HCT116 (cell line): ENCODE results near the gene RBM33. TPM values are rescaled to one million over a fixed set of nuclear protein-coding genes. Genes with fewer than 3 reads are reported as not detected.

Experiments
- ATAC-seq: fragments of 200-7000 bp; cut with Tn5 transposase; 2 replicates; pipeline ENCODE4 v1.9.1; 2020; ENCODE audit warnings: mild to moderate bottlenecking, moderate library complexity
- BruUV-seq: library from RNA; stranded (reverse); fragments of 400-500 nt; replicated peaks from 2 replicates; lab custom pipeline; 2021; lab: Mats Ljungman, UMichigan
- CTCF ChIA-PET: fragments of 300-600 bp; sonication (Branson Sonifier 250); formaldehyde crosslinking; loops from one replicate; lab custom pipeline; 2021; ENCODE audit warnings: antibody characterized with exemption; lab: Charles Lee
- POLR2A ChIA-PET: fragments of 300-600, 350-600 bp; sonication (Branson Sonifier 250); formaldehyde crosslinking; loops from one replicate; lab custom pipeline; 2021; ENCODE audit warnings: antibody characterized with exemption; lab: Charles Lee
- RAD21 ChIA-PET, 2 experiments: fragments of 300-600 bp; sonication (Branson Sonifier 250); formaldehyde crosslinking; loops; one replicate each; lab custom pipeline; 2023; ENCODE audit warnings: low total read pairs in 2 of 2; ENCODE audit not compliant: uncharacterized antibody in 2 of 2, unreplicated experiment in 2 of 2, low non-redundant PET in 1 of 2; lab: Charles Lee
- DNase-seq: peaks from one replicate; pipeline ENCODE4 v3.0.0-alpha.2; 2010; ENCODE audit warnings: low read depth, low spot score
- H2AFZ ChIP-seq: fragments of 200-600 bp; shearing (Covaris generic), sonication (generic); 2 replicates; pipeline ENCODE4 v1.6.1; 2017; ENCODE audit warnings: low read depth, mixed run types, mixed read lengths, antibody characterized with exemption, low read length; ENCODE audit not compliant: poor library complexity, severe bottlenecking
- H3K27ac ChIP-seq: 2 replicates; pipeline ENCODE4 v1.5.1; 2012; ENCODE audit warnings: low read depth, low read length
- H3K27me3 ChIP-seq: fragments of 200-600 bp; sonication (generic); 2 replicates; pipeline ENCODE4 v1.6.1; 2016; ENCODE audit warnings: mixed run types, low read length, mixed read lengths; ENCODE audit not compliant: insufficient read depth
- H3K36me3 ChIP-seq, 2 experiments: fragments of 200-500 bp in 1 of 2; fragments of 200-600 bp in 1 of 2; sonication (Bioruptor generic) in 1 of 2; sonication (generic) in 1 of 2; 2 replicates each; pipeline versions ENCODE4 v1.5.1 to v1.6.1; 2014 to 2016; ENCODE audit warnings: low read length in 2 of 2, inconsistent platforms in 1 of 2, mixed read lengths in 1 of 2, mixed run types in 1 of 2; ENCODE audit not compliant: insufficient read depth in 2 of 2, control insufficient read depth in 1 of 2
- H3K4me1 ChIP-seq, 2 experiments: fragments of 200-600 bp in 1 of 2; sonication (generic) in 1 of 2; 2 replicates each; pipeline versions ENCODE4 v1.5.1 to v1.6.1; 2012 to 2017; ENCODE audit warnings: low read length in 2 of 2, inconsistent platforms in 1 of 2, mild to moderate bottlenecking in 1 of 2, mixed read lengths in 1 of 2, mixed run types in 1 of 2, moderate library complexity in 1 of 2; ENCODE audit not compliant: insufficient read depth in 2 of 2, control insufficient read depth in 1 of 2
- H3K4me2 ChIP-seq: fragments of 200-600 bp; sonication (generic); 2 replicates; pipeline ENCODE4 v1.6.1; 2017; ENCODE audit warnings: mixed run types, low read length, mixed read lengths
- H3K4me3 ChIP-seq, 2 experiments: fragments of 200-600 bp in 1 of 2; sonication (generic) in 1 of 2; replicated peaks in 1 of 2; 2 replicates each; pipeline ENCODE4 v1.5.1; 2011 to 2016; ENCODE audit warnings: low read length in 2 of 2, control low read depth in 1 of 2, low read depth in 1 of 2, mild to moderate bottlenecking in 1 of 2, mixed read lengths in 1 of 2, mixed run types in 1 of 2
- H3K79me2 ChIP-seq: fragments of 200-600 bp; sonication (generic); 2 replicates; pipeline ENCODE4 v1.6.1; 2017; ENCODE audit warnings: mild to moderate bottlenecking, mixed run types, low read length, moderate library complexity, mixed read lengths; ENCODE audit not compliant: insufficient read depth
- H3K9ac ChIP-seq: fragments of 200-600 bp; sonication (generic); 2 replicates; pipeline ENCODE4 v1.6.1; 2016; ENCODE audit warnings: low read length, mixed read lengths
- H3K9me2 ChIP-seq: fragments of 200-600 bp; sonication (generic), shearing (Covaris generic); 2 replicates; pipeline ENCODE4 v1.6.1; 2017; ENCODE audit warnings: mixed run types, mild to moderate bottlenecking, moderate library complexity; ENCODE audit not compliant: insufficient read depth
- H3K9me3 ChIP-seq, 2 experiments: fragments of 200-500 bp in 1 of 2; fragments of 200-600 bp in 1 of 2; sonication (Bioruptor generic) in 1 of 2; sonication (generic) in 1 of 2; 2 replicates each; pipeline ENCODE4 v1.6.1; 2014 to 2017; ENCODE audit warnings: low read length in 2 of 2, mixed read lengths in 2 of 2, inconsistent platforms in 1 of 2, low read depth in 1 of 2, mild to moderate bottlenecking in 1 of 2, mixed run types in 1 of 2, moderate library complexity in 1 of 2; ENCODE audit not compliant: control insufficient read depth in 1 of 2, insufficient read depth in 1 of 2
- H4K20me1 ChIP-seq: fragments of 200-600 bp; sonication (generic), shearing (Covaris generic); 2 replicates; pipeline ENCODE4 v1.6.1; 2017; ENCODE audit warnings: mixed run types, mild to moderate bottlenecking, moderate library complexity; ENCODE audit not compliant: insufficient read depth
- ATF3 ChIP-seq: IDR thresholded peaks from 2 replicates; pipeline ENCODE4 v1.6.1; 2012
- CEBPB ChIP-seq: IDR thresholded peaks from 2 replicates; pipeline ENCODE4 v1.6.1; 2012; ENCODE audit warnings: low read depth
- EZH2 ChIP-seq: fragments of 200-600 bp; sonication (generic); IDR thresholded peaks from 2 replicates; pipeline ENCODE4 v1.6.1; 2017; ENCODE audit warnings: antibody characterized with exemption, mixed run types
- EZH2phosphoT487 ChIP-seq: fragments of 200-600 bp; IDR thresholded peaks from 2 replicates; pipeline ENCODE4 v1.6.1; 2018; ENCODE audit warnings: antibody characterized with exemption, borderline replicate concordance
- FOSL1 ChIP-seq: IDR thresholded peaks from 2 replicates; pipeline ENCODE4 v1.6.1; 2012; ENCODE audit warnings: low read depth
- POLR2AphosphoS5 ChIP-seq: IDR thresholded peaks from 2 replicates; pipeline ENCODE4 v1.6.1; 2011; ENCODE audit warnings: mild to moderate bottlenecking, low read depth, low read length, moderate library complexity
- REST ChIP-seq: IDR thresholded peaks from 2 replicates; pipeline ENCODE4 v1.6.1; 2012; ENCODE audit warnings: low read depth
- SIN3A ChIP-seq: IDR thresholded peaks from 2 replicates; pipeline ENCODE4 v1.6.1; 2012; ENCODE audit warnings: low read depth
- TCF7L2 ChIP-seq: IDR thresholded peaks from 2 replicates; pipeline ENCODE4 v1.7.0; 2011; ENCODE audit warnings: borderline replicate concordance, inconsistent platforms; ENCODE audit not compliant: insufficient read depth, insufficient read length; ENCODE audit errors: extremely low read depth
- ZFX ChIP-seq: fragments of 450-650 bp; IDR thresholded peaks from 2 replicates; pipeline ENCODE4 v1.6.1; 2017
- ZNF274 ChIP-seq: fragments of 200-500 bp; sonication (Bioruptor generic); IDR thresholded peaks from 2 replicates; pipeline ENCODE4 v1.6.1; 2014; ENCODE audit warnings: mild to moderate bottlenecking, low read depth, low read length, inconsistent platforms
- intact Hi-C: fragments of 100-400 bp; cut with micrococcal nuclease; formaldehyde crosslinking; loops from 2 replicates; pipeline ENCODE4 v1.10.0; 2022
- total RNA-seq: library from RNA; stranded (reverse); gene quantifications from one replicate; pipeline ENCODE4 v1.2.1, GENCODE V29; 2021; ENCODE audit not compliant: unreplicated experiment

Gene RBM33
- total RNA-seq, 1 experiment from 2014 or later = 64.3 TPM

- peaks cover 2 to 36% of the 10 kb centered on the region in 2 experiments; a peak in 2 of 4 replicates for H3K36me3 ChIP-seq
- peak overlapping the region; percentile 98 for H3K27ac ChIP-seq
- intact Hi-C loops = no loop called here
- peak overlapping the region; percentile 91 to 95 for H3K4me3 ChIP-seq
- ATAC-seq (peak; percentile 65), DNase-seq (no peak)
- ChIA-PET RAD21 (no interaction called here), CTCF (interaction anchor here (1.1 kb wide), 1 partner anchor 14 kb away, joined by 3 read pairs; no protein-coding TSS in a partner anchor), POLR2A (no interaction called here)
- no peaks in the 10 kb centered on the region; the same call in 1 of the 2 replicates for H3K9me2 ChIP-seq
- peak overlapping the region; percentile 78 for H3K4me2 ChIP-seq
- peak overlapping the region; percentile 93 for H3K9ac ChIP-seq
- TF ChIP-seq ZFX = peak; percentile 89
- TF ChIP-seq ZNF274 = no peak
- no peak for TF ChIP-seq CEBPB
- H3K4me1 ChIP-seq = peaks cover 7 to 13% of the 10 kb centered on the region in 2 experiments; a peak in 2 of 4 replicates
- peaks cover 5 to 10% of the 10 kb centered on the region in 2 experiments; a peak in 2 of 4 replicates for H3K9me3 ChIP-seq
- peaks cover 59% of the 10 kb centered on the region for H3K79me2 ChIP-seq
- H4K20me1 ChIP-seq = no peaks in the 10 kb centered on the region
- no peak overlapping the region for H2AFZ ChIP-seq
- H3K27me3 ChIP-seq = no peaks in the 10 kb centered on the region
- no TSS peak for BruUV-seq
Observed at GRCh38 chr7:155644971-155645509, 579 bp downstream of the RBM33 start.

- Histone ChIP-seq H3K9ac (peak overlapping the region; percentile 93), H3K36me3 (peaks cover 2 to 36% of the 10 kb centered on the region in 2 experiments; a peak in 2 of 4 replicates)
- no TSS peak for BruUV-seq
Observed at GRCh38 chr7:155645662-155646061, 1.2 kb downstream of the RBM33 start.

More at GRCh38 chr7:155645662-155646061, 1.2 kb downstream of the RBM33 start:
- H3K27ac ChIP-seq = no peak overlapping the region
- CTCF ChIA-PET = no interaction called here
- TF ChIP-seq SIN3A (no peak), ATF3 (no peak), POLR2AphosphoS5 (no peak), FOSL1 (no peak), REST (no peak), EZH2phosphoT487 (no peak), ZNF274 (no peak), EZH2 (no peak), TCF7L2 (no peak)
- no peaks in the 10 kb centered on the region for H3K27me3 ChIP-seq
- H3K4me1 ChIP-seq = peaks cover 7 to 13% of the 10 kb centered on the region in 2 experiments; a peak in 2 of 4 replicates
- H3K9me3 ChIP-seq = peaks cover 5 to 10% of the 10 kb centered on the region in 2 experiments; a peak in 2 of 4 replicates
- H3K4me3 ChIP-seq = peak overlapping the region; percentile 91 to 95
- ATAC-seq = no peak
- peaks cover 65% of the 10 kb centered on the region for H3K79me2 ChIP-seq
- H2AFZ ChIP-seq = no peak overlapping the region
- no peaks in the 10 kb centered on the region for H4K20me1 ChIP-seq
- peak overlapping the region; percentile 78 for H3K4me2 ChIP-seq
- RAD21 ChIA-PET = no interaction called here
- intact Hi-C loops = no loop called here
- no peaks in the 10 kb centered on the region for H3K9me2 ChIP-seq
- no peak for DNase-seq
- POLR2A ChIA-PET = no interaction called here
